GM12801 (cell line): ENCODE data around the gene ARMC2.

Source experiments
- CTCF ChIP-seq: IDR thresholded peaks from one replicate; pipeline ENCODE4 v1.5.1; 2011; ENCODE audit warnings: control low read depth; ENCODE audit not compliant: insufficient read length; ENCODE audit errors: extremely low read depth

Gene ARMC2

DNA sequence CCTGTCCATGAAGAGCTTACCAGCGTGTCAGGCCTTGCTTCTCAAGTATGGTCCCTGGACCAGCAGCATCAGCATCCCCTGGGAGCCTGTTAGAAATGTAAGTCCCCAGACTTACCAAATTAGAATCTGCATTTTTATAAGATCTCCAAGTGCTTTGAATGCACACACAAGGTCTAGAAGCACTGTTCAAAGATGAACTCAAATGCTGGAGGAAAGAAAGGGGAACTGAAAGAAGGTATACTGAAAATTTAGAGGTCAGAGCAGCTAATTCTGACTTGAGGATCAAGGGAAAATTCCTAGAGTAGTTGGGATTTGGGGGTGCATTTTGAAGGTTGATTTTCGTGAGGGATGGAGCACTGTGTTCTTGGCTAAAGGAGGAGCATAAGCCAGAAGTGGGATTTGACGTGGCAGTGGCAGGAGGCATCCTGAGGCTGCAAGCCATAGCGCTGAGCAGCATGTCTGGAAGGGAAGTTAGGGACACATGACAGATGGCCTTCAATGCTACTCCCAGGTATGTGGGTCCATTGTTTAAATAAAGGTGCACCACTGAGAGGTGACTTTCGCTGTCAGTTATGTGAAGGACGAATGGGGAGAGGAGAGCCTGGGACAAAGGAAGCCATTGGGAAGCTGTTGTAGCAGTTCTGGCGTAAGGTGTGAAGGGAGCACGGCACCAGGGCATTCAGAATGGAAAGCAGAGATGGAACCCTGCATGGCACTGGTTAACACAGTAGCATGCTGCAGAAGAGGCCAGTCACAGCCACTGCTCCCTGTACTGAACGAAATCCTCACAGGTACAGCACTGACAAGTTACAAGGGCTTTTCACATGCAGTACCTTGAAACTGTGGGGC is 36.2 kb downstream of the ARMC2 start:
- TF ChIP-seq CTCF = no peak

DNA sequence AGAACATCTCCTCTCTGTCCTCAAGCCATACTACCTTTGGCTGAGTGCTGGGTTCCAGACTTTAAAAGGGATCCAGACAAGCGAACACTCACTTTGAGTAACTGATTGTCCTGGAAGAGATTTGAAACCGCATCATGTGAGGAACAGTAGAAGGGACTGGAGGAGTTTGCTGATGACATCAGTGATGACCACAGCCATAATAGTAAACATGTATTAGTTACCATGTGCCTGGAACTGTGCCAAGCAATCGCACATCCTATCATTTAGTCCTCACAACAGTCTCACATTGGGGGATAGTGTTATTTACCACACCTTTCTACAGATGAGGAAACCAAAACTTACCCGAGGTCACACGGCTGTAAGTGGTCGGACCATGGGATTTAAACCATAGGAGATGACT is 39.8 kb downstream of the ARMC2 start:
- TF ChIP-seq CTCF = no peak

DNA sequence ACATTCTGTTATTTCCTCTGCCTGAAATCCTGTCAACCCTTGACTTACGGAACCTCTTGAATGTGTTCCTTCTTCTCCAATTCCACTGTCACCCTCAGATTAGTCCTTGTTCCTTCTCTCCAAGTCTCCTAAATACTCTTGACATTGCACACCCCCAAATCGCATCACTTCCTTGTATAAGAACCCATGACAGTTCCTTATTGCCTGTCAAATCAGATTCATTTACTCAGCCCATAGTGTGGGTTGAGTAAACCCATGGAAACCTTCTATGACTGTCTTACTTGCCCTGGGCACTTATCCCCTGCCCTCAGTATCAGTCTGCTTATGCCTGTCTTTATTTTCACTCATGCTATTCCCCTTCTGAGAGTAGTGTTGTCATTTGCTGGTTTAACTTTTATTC is 40.5 kb downstream of the ARMC2 start:
- TF ChIP-seq CTCF = no peak

DNA sequence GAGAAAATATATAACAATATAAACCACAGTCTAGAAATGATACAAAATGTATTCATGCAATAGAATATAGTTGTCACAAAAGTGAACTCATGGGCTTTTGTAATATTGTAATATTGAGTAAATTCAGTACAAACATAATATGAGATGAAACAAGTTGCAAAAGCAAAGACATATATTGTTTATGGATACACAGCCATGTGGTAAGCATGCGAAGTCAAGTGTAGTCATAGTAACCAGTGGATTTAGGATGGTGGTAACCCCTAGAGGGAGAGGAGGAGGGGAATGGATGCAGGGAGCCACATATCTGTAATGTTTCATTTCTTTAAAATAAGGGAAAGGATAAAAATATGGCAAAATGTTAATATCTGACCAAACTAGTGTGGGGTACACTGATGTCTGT is 47.3 kb downstream of the ARMC2 start:
- no peak for TF ChIP-seq CTCF

DNA sequence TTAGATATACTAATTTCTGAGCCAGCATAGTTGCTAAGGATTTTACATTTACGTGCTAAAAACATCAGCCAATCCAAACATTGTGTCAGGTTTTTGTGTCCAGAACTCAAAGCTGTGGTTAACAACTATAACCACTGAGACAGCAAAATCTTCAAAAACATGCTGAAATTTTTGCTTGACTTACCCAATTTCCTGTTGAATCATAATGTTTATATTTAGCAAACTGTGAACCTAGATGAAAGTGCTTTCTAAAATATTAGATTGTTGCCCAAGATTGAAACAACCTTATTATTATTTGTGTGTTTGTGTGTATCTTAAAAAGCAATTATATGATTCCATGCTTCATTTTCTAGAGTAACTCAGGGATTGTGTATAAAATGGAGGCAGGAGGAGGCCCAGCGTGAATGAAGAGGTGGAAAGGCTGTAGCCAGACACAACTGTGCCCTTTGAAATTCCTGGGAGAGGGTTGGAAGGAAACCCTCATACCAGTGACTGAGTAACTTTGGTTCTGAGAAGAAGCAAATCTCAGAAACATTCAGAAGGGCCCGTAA is 48.0 kb downstream of the ARMC2 start:
- TF ChIP-seq CTCF = no peak

DNA sequence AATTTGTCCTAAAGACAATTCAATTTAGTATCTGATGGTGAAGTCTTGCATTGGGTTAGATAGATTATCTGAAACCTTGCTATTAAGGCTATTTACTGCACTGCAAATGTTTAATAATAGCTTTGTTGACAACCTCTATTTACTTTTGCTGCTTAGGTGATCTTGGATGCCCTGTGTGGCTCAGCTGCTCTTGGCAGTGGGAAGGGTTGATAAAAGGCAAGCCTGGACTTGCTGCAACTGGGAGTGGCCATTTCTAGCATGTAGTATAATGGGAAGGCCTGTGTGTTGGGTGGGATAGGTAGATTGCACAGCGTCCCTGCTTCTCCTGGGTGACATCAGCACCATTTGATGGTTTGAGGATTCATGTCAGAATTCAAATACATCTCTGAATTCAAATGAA is 49.1 kb downstream of the ARMC2 start:
- TF ChIP-seq CTCF = no peak

GRCh38 chr6:108902382-108902792 is 54.2 kb downstream of the ARMC2 start:
- TF ChIP-seq CTCF = no peak
